Endothelial cell of umbilical vein (primary cell): ENCODE results near the gene FOXL3. TPM values are rescaled to one million over a fixed set of nuclear protein-coding genes. Genes with fewer than 3 reads are reported as not detected.

Experiments
- BruUV-seq: library from RNA; stranded (reverse); fragments of 400-500 nt; replicated peaks from 2 replicates; lab custom pipeline; 2021; lab: Mats Ljungman, UMichigan
- CTCF ChIA-PET: fragments of 300-600, 350-600 bp; sonication (Branson Sonifier 250); formaldehyde crosslinking; loops from one replicate; lab custom pipeline; 2021; ENCODE audit warnings: antibody characterized with exemption, inconsistent platforms; lab: Charles Lee
- POLR2A ChIA-PET: fragments of 300-600, 350-600 bp; sonication (Branson Sonifier 250); formaldehyde crosslinking; loops from one replicate; lab custom pipeline; 2021; ENCODE audit warnings: antibody characterized with exemption, inconsistent platforms; lab: Charles Lee
- DNase-seq: peaks from one replicate; pipeline ENCODE4 v3.0.0-alpha.2; 2011; ENCODE audit warnings: low read depth, low spot score
- FAIRE-seq: peaks from 2 replicates; lab custom pipeline; 2011; peaks lifted over from hg19 to GRCh38; lab: Jason Lieb, UNC
- H2AFZ ChIP-seq: 2 replicates; pipeline ENCODE4 v1.6.0; 2012; ENCODE audit warnings: low read depth, low read length, control low read depth, inconsistent platforms
- H3K27ac ChIP-seq: 2 replicates; pipeline ENCODE4 v1.5.1; 2011; ENCODE audit warnings: low read depth, mild to moderate bottlenecking, control low read depth, low read length, moderate library complexity; ENCODE audit not compliant: insufficient read depth
- H3K27me3 ChIP-seq, 2 experiments: 2 replicates each; pipeline versions ENCODE4 v1.6.0 to v1.6.1; 2011; ENCODE audit warnings: low read length in 2 of 2, mixed read lengths in 1 of 2; ENCODE audit not compliant: control insufficient read depth in 2 of 2, insufficient read depth in 2 of 2
- H3K36me3 ChIP-seq, 2 experiments: 2 replicates in 1 of 2; 3 replicates in 1 of 2; pipeline ENCODE4 v1.5.1; 2011; ENCODE audit warnings: low read length in 2 of 2, mild to moderate bottlenecking in 1 of 2, moderate library complexity in 1 of 2; ENCODE audit not compliant: control insufficient read depth in 2 of 2, insufficient read depth in 2 of 2; ENCODE audit errors: extremely low read depth in 1 of 2
- H3K4me1 ChIP-seq: 3 replicates; pipeline ENCODE4 v1.5.1; 2011; ENCODE audit warnings: mild to moderate bottlenecking, low read length; ENCODE audit not compliant: control insufficient read depth, insufficient read depth; ENCODE audit errors: extremely low read depth
- H3K4me2 ChIP-seq: 2 replicates; pipeline ENCODE4 v1.6.1; 2011; ENCODE audit warnings: low read length, control low read depth, mixed read lengths; ENCODE audit not compliant: insufficient read depth
- H3K4me3 ChIP-seq, 3 experiments: fragments of 200-600 bp in 1 of 3; sonication (generic), shearing (Covaris generic) in 1 of 3; replicated peaks in 1 of 3; 2 replicates each; pipeline ENCODE4 v1.5.1; 2011 to 2016; ENCODE audit warnings: control low read depth in 3 of 3, low read length in 3 of 3, mild to moderate bottlenecking in 2 of 3, inconsistent platforms in 1 of 3, low read depth in 1 of 3, moderate library complexity in 1 of 3; ENCODE audit not compliant: insufficient read depth in 1 of 3
- H3K79me2 ChIP-seq: 2 replicates; pipeline ENCODE4 v1.6.0; 2012; ENCODE audit warnings: low read length, inconsistent platforms; ENCODE audit not compliant: control insufficient read depth, insufficient read depth
- H3K9ac ChIP-seq: replicated peaks from 2 replicates; pipeline ENCODE3; 2011; ENCODE audit warnings: low read length, control low read depth; ENCODE audit not compliant: insufficient read depth; ENCODE audit errors: extremely low read depth
- H3K9me1 ChIP-seq: replicated peaks from 3 replicates; pipeline ENCODE4 v1.6.0; 2011; ENCODE audit warnings: mild to moderate bottlenecking, low read length; ENCODE audit not compliant: control insufficient read depth, insufficient read depth; ENCODE audit errors: extremely low read depth
- H3K9me3 ChIP-seq: replicated peaks from 2 replicates; pipeline ENCODE4 v1.5.1; 2012; ENCODE audit warnings: low read length, inconsistent platforms; ENCODE audit not compliant: control insufficient read depth, insufficient read depth
- H4K20me1 ChIP-seq: replicated peaks from 2 replicates; pipeline ENCODE3; 2011; ENCODE audit warnings: mild to moderate bottlenecking, low read length; ENCODE audit not compliant: control insufficient read depth, insufficient read depth; ENCODE audit errors: extremely low read depth
- EZH2 ChIP-seq: IDR thresholded peaks from 2 replicates; pipeline ENCODE4 v1.6.1; 2012; ENCODE audit warnings: borderline replicate concordance, low read depth, mild to moderate bottlenecking, moderate library complexity, low read length, inconsistent platforms; ENCODE audit not compliant: severe bottlenecking
- GATA2 ChIP-seq: IDR thresholded peaks from 2 replicates; pipeline ENCODE4 v1.7.0; 2011; ENCODE audit warnings: low read depth, mild to moderate bottlenecking, moderate library complexity, mixed read lengths, low read length; ENCODE audit not compliant: insufficient read length, insufficient read depth
- MYC ChIP-seq: IDR thresholded peaks from one replicate; pipeline ENCODE4 v1.6.1; 2011; ENCODE audit warnings: mild to moderate bottlenecking, low read depth, low read length
- POLR2A ChIP-seq: IDR thresholded peaks from 2 replicates; pipeline ENCODE4 v1.6.1; 2012; ENCODE audit warnings: low read depth, mild to moderate bottlenecking, control low read depth, low read length
- POLR2AphosphoS5 ChIP-seq: IDR thresholded peaks from 2 replicates; pipeline ENCODE4 v1.6.1; 2012; ENCODE audit warnings: low read depth, mild to moderate bottlenecking, control low read depth, low read length, moderate library complexity; ENCODE audit not compliant: insufficient read depth
- dilution Hi-C: fragments of 300-500 bp; cut with MboI; formaldehyde crosslinking; loops from one replicate; pipeline ENCODE4 v1.15.0; 2019; ENCODE audit warnings: low sequenced_read_pairs; ENCODE audit not compliant: extremely low pct_ligation_motif_present
- intact Hi-C: fragments of 100-400 bp; cut with micrococcal nuclease; formaldehyde crosslinking; loops from one replicate; pipeline ENCODE4 v1.10.0; 2022
- polyA plus RNA-seq, 4 experiments: library from polyadenylated mRNA; depleted of rRNA in 3 of 4; stranded (reverse) in 3 of 4; unstranded in 1 of 4; fragments of >200 nt; gene quantifications; 2 replicates each; pipeline versions ENCODE4 v1.2.1 to v1.2.3, GENCODE V29; 2011 to 2012; ENCODE audit warnings: missing spikeins in 1 of 4
- total RNA-seq: library from RNA; stranded (reverse); gene quantifications from 2 replicates; pipeline ENCODE4 v1.2.3, GENCODE V29; 2021
- TF ChIP-seq, protein P1 (sequence below): IDR thresholded peaks from 2 replicates; pipeline ENCODE4 v1.6.1; 2011; ENCODE audit not compliant: insufficient read depth, insufficient read length

The FOXL3 gene
- total and polyA plus RNA-seq, 2 donors (not counting 3 experiments of a cell fraction or from before 2014, with no cell fraction given), result not detected

DNA sequence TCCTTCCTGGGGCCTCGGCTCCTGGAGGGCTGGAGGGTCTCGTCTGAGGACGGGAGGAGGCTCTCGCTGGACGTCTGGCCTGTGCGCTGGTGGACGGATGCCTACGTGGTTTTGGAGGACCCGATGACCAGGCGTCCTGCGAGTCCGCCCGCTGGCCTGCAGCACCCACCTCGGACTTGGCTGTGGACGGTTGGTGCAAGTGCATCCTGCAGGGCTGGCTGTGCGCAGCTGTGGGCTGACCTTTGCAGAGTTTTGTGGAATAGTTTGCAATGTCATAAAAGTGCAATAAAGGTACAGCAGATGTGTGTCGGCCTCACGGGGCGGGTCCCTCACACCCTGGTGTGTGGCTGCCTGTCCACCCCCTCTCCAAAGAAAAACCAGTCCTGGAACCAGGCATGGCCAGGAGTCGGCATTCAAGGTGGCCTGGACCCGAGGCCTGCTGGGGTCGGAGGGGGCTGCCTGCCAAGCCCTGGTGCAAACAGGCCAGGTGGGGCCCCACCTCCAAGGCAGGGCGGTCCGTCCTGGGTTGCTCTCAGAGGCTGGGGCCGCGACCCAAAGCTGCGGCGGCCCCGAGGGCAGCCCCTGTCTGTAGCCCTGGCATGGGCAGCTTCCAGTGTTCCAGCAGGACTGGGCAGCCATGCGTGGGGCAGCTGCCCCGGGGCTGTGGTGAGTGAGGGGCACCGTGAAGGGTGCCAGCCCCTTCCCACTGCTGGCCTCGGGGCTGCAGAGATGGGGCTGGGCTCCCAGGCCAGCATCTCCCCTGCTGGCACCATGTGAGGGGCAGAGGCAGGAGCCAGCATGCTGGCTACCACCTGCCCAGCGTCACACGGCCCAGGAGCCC, 29.3 kb upstream of the FOXL3 start:
- H4K20me1 ChIP-seq, result no peaks in the 10 kb centered on the region
- no peaks in the 10 kb centered on the region for H3K27me3 ChIP-seq
- peaks cover 0 to 8% of the 10 kb centered on the region in 2 experiments for H3K36me3 ChIP-seq
- H3K9me3 ChIP-seq, result no peaks in the 10 kb centered on the region
- no peak overlapping the region for H2AFZ ChIP-seq
- H3K4me3 ChIP-seq, result no peak overlapping the region
- FAIRE-seq (no peak), DNase-seq (no peak)
- no peaks in the 10 kb centered on the region for H3K79me2 ChIP-seq
- dilution Hi-C loops (no loop called here), intact Hi-C loops (no loop called here)
- H3K27ac ChIP-seq, result no peak overlapping the region
- no peak overlapping the region for H3K9ac ChIP-seq
- no peak for TF ChIP-seq POLR2A
- no peak for TF ChIP-seq EZH2
- TF ChIP-seq, protein P1, sequence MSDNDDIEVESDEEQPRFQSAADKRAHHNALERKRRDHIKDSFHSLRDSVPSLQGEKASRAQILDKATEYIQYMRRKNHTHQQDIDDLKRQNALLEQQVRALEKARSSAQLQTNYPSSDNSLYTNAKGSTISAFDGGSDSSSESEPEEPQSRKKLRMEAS, result no peak
- no peak for TF ChIP-seq MYC
- TF ChIP-seq POLR2AphosphoS5, result no peak
- TF ChIP-seq GATA2, result no peak
- no TSS peak for BruUV-seq
- no peaks in the 10 kb centered on the region for H3K4me1 ChIP-seq
- ChIA-PET CTCF (no interaction called here), POLR2A (no interaction called here)
- H3K9me1 ChIP-seq, result no peaks in the 10 kb centered on the region
- no peak overlapping the region for H3K4me2 ChIP-seq
